WI38 (cell line): ENCODE data around the gene ADGRA1.

Source experiments
- H3K4me3 ChIP-seq: 2 replicates; pipeline ENCODE4 v1.5.1; 2011; ENCODE audit warnings: low read depth, mild to moderate bottlenecking, control low read depth, low read length
- CTCF ChIP-seq: IDR thresholded peaks from 2 replicates; pipeline ENCODE4 v1.5.1; 2012; ENCODE audit warnings: low read depth, mild to moderate bottlenecking, control low read depth, low read length

Gene ADGRA1

GRCh38 chr10:133079836-133080682, 7.7 kb upstream of the ADGRA1 start:
- H3K4me3 ChIP-seq, result no peak overlapping the region
- no peak for TF ChIP-seq CTCF

DNA sequence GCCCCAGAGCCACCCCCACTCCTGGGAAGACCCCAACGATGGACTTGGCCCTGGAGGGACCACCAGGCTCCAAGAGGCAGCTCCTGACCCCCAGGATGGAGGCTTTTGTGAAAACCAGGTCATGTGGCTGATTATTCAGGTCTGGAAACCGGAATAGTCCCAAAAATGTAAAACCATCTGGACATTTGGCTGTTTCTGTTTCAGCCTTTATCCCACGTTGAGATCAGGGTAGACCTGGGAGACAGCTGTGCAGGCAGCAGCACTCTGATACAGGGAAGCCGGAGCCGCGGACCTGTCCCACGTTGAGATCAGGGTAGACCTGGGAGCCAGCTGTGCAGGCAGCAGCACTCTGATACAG, 7.1 kb upstream of the ADGRA1 start:
- TF ChIP-seq CTCF, result no peak
- no peak overlapping the region for H3K4me3 ChIP-seq

DNA sequence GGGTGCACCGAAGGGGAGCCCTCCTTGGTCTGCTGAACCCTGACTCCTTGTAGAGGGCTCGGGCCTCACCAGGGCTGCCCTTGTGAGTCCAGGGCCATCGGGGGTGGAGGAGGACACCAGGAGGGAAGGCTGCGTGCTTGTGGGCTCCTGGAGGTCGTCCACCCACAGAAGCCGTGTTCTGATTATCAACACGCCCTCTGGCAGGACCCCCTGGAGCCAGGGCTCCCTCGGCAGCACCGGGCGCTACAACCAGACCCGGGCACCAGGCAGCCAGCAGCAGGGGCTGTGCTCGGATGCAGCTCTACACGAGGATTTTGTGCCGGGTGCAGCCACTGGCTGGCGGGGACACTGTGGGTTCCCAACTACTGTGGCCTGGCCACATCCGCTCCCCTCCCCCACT, 6.1 kb upstream of the ADGRA1 start:
- no peak for TF ChIP-seq CTCF
- H3K4me3 ChIP-seq, result no peak overlapping the region

DNA sequence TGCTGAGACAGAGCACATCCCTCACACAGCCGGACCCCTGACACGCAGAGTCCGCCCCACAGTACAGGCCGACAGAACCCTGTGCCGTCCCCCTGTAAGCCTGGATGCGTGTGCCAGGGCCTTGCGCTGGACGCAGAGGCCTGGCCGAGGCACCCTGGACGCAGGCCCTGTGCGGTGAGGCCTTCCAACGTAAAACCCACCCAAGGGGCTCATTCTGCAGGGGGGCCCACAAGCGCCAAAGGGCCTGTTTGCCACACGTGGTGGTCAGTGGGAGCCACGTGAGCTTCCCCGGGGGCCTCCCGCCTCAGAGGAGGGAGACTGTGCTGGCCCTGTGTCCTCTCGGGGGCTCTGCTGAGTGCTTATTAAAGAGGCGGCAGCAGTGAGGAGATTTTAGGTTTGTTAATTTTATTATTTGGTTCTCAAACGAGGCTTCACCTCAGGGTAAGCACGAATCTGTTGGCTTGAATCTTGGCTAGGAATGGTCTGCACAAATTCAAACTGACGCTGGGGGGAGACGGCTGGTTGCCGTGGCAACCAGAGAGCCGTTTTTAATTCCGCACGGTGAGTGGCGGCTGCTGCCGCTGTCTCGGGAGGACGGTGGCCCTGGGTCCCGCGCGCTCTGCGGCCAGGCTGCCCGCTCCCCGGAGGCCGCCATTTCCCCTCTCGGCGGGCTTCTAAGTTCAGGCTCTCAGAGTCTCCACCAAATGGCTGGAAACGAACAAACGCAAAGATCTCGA, 4.9 kb upstream of the ADGRA1 start:
- TF ChIP-seq CTCF, result no peak
- no peak overlapping the region for H3K4me3 ChIP-seq

DNA sequence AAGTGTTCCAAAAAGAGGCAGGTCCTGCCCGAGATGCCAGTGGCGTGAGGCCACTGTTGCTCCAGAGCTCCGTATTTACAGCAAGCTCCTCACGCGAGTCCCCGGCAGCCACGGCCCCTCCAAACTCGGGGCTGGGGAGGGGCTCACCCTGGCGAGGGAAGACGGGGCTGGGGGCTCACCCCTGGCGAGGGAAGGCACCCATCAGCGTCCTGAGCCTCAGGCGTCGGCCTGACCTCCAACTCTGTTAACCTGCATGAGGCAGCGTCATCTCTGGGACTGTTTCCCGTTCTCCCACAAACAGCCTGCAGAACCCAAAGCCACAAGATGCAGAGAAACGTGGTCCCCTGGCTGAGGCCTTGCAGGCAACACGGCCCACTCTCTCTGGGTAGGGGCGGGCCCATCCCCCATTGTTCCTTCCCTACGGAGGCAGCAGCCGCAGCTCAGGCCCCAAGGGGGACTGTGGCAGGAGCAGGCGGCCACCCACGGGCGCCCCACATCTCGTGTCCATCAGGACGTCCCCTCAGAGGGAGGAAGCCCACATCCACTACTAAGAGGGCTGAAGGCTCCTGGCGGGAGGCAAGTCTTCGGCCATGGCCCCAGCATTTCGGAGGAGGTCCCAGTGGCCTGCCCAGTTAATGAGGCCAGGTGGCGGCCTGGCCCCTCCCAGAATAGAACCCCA, 4.2 kb upstream of the ADGRA1 start:
- H3K4me3 ChIP-seq, result no peak overlapping the region
- no peak for TF ChIP-seq CTCF

DNA sequence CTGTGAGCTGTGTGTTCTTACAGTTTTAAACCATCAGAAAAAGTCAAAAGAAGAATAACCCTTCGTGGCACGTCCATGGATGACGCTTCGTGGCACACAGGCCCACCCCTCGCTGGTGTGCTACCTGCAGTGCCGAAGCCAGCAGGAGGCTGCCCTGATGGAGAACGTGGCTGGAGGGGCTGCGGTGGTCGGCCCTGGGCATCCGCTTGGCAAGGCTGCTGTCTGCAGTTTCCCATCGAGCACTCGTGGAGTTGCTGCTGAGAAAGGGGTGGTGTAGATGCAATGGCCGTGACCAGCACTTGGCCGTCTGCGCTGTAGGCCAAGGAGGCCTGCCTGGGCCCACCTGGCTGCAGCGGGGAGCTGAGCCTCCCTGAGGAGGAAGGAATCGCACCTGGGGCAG, 3.2 kb upstream of the ADGRA1 start:
- no peak for TF ChIP-seq CTCF
- no peak overlapping the region for H3K4me3 ChIP-seq
